Esophagus squamous epithelium (tissue), 4 donors: ENCODE results near the gene RALGPS1.

Source experiments
- POLR2A ChIP-seq, 4 donors: fragments of 450-650 bp; IDR thresholded peaks; one replicate each; pipeline ENCODE4 v1.6.1; 2017; ENCODE audit warnings: antibody characterized with exemption in 4 of 4, mild to moderate bottlenecking in 4 of 4, moderate library complexity in 3 of 4
- TF ChIP-seq, protein P1 (sequence below), 6 experiments: fragments of 450-650 bp in 4 of 6; fragments of 200-600 bp in 2 of 6; sonication (generic) in 2 of 6; IDR thresholded peaks; one replicate each; pipeline ENCODE4 v1.5.1; 2016 to 2019; ENCODE audit warnings: antibody characterized with exemption in 6 of 6, mild to moderate bottlenecking in 4 of 6, moderate library complexity in 4 of 6

GRCh38 chr9:127225801-127226625 is 311.4 kb downstream of the RALGPS1 start:
- no peak for TF ChIP-seq POLR2A (IDR thresholded peaks at IDR 0.05)
- TF ChIP-seq, protein P1, sequence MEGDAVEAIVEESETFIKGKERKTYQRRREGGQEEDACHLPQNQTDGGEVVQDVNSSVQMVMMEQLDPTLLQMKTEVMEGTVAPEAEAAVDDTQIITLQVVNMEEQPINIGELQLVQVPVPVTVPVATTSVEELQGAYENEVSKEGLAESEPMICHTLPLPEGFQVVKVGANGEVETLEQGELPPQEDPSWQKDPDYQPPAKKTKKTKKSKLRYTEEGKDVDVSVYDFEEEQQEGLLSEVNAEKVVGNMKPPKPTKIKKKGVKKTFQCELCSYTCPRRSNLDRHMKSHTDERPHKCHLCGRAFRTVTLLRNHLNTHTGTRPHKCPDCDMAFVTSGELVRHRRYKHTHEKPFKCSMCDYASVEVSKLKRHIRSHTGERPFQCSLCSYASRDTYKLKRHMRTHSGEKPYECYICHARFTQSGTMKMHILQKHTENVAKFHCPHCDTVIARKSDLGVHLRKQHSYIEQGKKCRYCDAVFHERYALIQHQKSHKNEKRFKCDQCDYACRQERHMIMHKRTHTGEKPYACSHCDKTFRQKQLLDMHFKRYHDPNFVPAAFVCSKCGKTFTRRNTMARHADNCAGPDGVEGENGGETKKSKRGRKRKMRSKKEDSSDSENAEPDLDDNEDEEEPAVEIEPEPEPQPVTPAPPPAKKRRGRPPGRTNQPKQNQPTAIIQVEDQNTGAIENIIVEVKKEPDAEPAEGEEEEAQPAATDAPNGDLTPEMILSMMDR (IDR thresholded peaks at IDR 0.05): no peak
